GM12892 (cell line): ENCODE data around the gene COL5A1.
A peak's percentile ranks its signal among the peaks of the same experiment; 100 is the strongest.

ENCODE experiments used
- DNase-seq: peaks from one replicate; pipeline ENCODE4 v3.0.0; 2011; ENCODE audit not compliant: insufficient read length
- FAIRE-seq: peaks from 2 replicates; lab custom pipeline; 2011; peaks lifted over from hg19 to GRCh38; lab: Jason Lieb, UNC
- POLR2A ChIP-seq: IDR thresholded peaks from 2 replicates; pipeline ENCODE4 v1.6.1; 2011; ENCODE audit warnings: low read depth, low read length, control low read depth
- POLR2AphosphoS5 ChIP-seq: IDR thresholded peaks from 2 replicates; pipeline ENCODE4 v1.6.1; 2011; ENCODE audit warnings: low read depth, low read length, control low read depth
- TAF1 ChIP-seq: IDR thresholded peaks from 2 replicates; pipeline ENCODE4 v1.6.1; 2011; ENCODE audit warnings: low read depth, mild to moderate bottlenecking, control low read depth, low read length, borderline replicate concordance

The COL5A1 gene

GRCh38 chr9:134758949-134759607 is 117.5 kb downstream of the COL5A1 start:
- TF ChIP-seq POLR2A: no peak
- no peak for TF ChIP-seq TAF1
- no peak for TF ChIP-seq POLR2AphosphoS5
- DNase-seq (no peak), FAIRE-seq (no peak)

GRCh38 chr9:134759913-134760312 is 118.3 kb downstream of the COL5A1 start:
- no peak for TF ChIP-seq POLR2AphosphoS5
- no peak for TF ChIP-seq TAF1
- TF ChIP-seq POLR2A: no peak
- DNase-seq: no peak
- no peak for FAIRE-seq

- DNase-seq (no peak), FAIRE-seq (no peak)
- TF ChIP-seq POLR2A: no peak
- no peak for TF ChIP-seq POLR2AphosphoS5
- no peak for TF ChIP-seq TAF1
These were observed 119.3 kb downstream of the COL5A1 start for GRCh38 chr9:134760750-134761420.

- TF ChIP-seq POLR2A (no peak), TAF1 (no peak), POLR2AphosphoS5 (no peak)
- no peak for DNase-seq
- no peak for FAIRE-seq
These were observed 123.1 kb downstream of the COL5A1 start for GRCh38 chr9:134764473-134765269.

GRCh38 chr9:134765785-134766184 is 124.2 kb downstream of the COL5A1 start:
- DNase-seq (no peak), FAIRE-seq (no peak)
- 0 out of 2 replicates have a peak, but pooled peaks have one; percentile 37 for TF ChIP-seq POLR2A
- no peak for TF ChIP-seq TAF1
- 0 out of 2 replicates have a peak, but pooled peaks have one; percentile 25 for TF ChIP-seq POLR2AphosphoS5

GRCh38 chr9:134766587-134766986 is 125.0 kb downstream of the COL5A1 start:
- no peak for TF ChIP-seq TAF1
- no peak for TF ChIP-seq POLR2AphosphoS5
- no peak for TF ChIP-seq POLR2A
- FAIRE-seq (no peak), DNase-seq (no peak)

- no peak for FAIRE-seq
- DNase-seq: no peak
- TF ChIP-seq TAF1: no peak
- no peak for TF ChIP-seq POLR2AphosphoS5
These were observed 126.7 kb downstream of the COL5A1 start for GRCh38 chr9:134768332-134768708.

- FAIRE-seq (no peak), DNase-seq (no peak)
- TF ChIP-seq TAF1: no peak
- TF ChIP-seq POLR2A: no peak
- no peak for TF ChIP-seq POLR2AphosphoS5
These were observed 127.2 kb downstream of the COL5A1 start for GRCh38 chr9:134768709-134769351.

- FAIRE-seq (no peak), DNase-seq (peak; percentile 49)
- no peak for TF ChIP-seq POLR2AphosphoS5
These were observed 129.7 kb downstream of the COL5A1 start for GRCh38 chr9:134770972-134771971.

GRCh38 chr9:134772331-134772730 is 130.7 kb downstream of the COL5A1 start:
- TF ChIP-seq TAF1: no peak
- TF ChIP-seq POLR2A: no peak
- no peak for TF ChIP-seq POLR2AphosphoS5
- no peak for FAIRE-seq
- no peak for DNase-seq

GRCh38 chr9:134773842-134774241 is 132.2 kb downstream of the COL5A1 start:
- no peak for FAIRE-seq
- TF ChIP-seq POLR2A (no peak), TAF1 (no peak), POLR2AphosphoS5 (no peak)
- DNase-seq: no peak
